Activated T-cell treated with anti-CD3 and anti-CD28 coated beads, Interleukin-2, amount 50 U/mL, for 4 hours (primary cell): ENCODE measurements around the gene MED12L. TPM values are rescaled to one million over a fixed set of nuclear protein-coding genes. Genes with fewer than 3 reads are reported as not detected.

Source experiments
- ATAC-seq, 2 donors: fragments of 200-7000 bp; cut with Tn5 transposase; one replicate each; pipeline ENCODE4 v1.10.0; 2021
- DNase-seq: peaks from one replicate; pipeline ENCODE4 v3.0.0-alpha.2; 2020
- H3K27me3 Mint-ChIP-seq: one replicate; pipeline ENCODE4 v1.8.0; 2021; ENCODE audit warnings: low read depth, mixed read lengths
- H3K36me3 Mint-ChIP-seq: one replicate; pipeline ENCODE4 v1.8.0; 2022; ENCODE audit warnings: mixed read lengths; ENCODE audit not compliant: insufficient read depth
- H3K4me1 Mint-ChIP-seq: one replicate; pipeline ENCODE4 v1.8.0; 2021; ENCODE audit warnings: low read depth, mixed read lengths
- H3K4me3 Mint-ChIP-seq: one replicate; pipeline ENCODE4 v1.8.0; 2021; ENCODE audit warnings: mild to moderate bottlenecking, moderate library complexity, mixed read lengths
- H3K9me3 Mint-ChIP-seq: one replicate; pipeline ENCODE4 v1.8.0; 2021; ENCODE audit warnings: mixed read lengths
- total RNA-seq, 3 donors: library from RNA; stranded (reverse); gene quantifications; one replicate each; pipeline ENCODE4 v1.2.1, GENCODE V29; 2021

MED12L gene
- total RNA-seq, 3 donors from 2014 or later = 1.1 to 3.3 (median 1.9) TPM

GRCh38 chr3:151082880-151083838, 2.3 kb upstream of the MED12L start:
- H3K4me1 Mint-ChIP-seq = peaks cover 9% of the 10 kb centered on the region
- ATAC-seq (no peak), DNase-seq (no peak)
- no peaks in the 10 kb centered on the region for H3K9me3 Mint-ChIP-seq
- no peak overlapping the region for H3K4me3 Mint-ChIP-seq
- no peaks in the 10 kb centered on the region for H3K36me3 Mint-ChIP-seq
- H3K27me3 Mint-ChIP-seq = peaks cover 56% of the 10 kb centered on the region

- DNase-seq (no peak), ATAC-seq (no peak)
- peak overlapping the region; percentile 67 for H3K4me3 Mint-ChIP-seq
- peaks cover 52% of the 10 kb centered on the region for H3K27me3 Mint-ChIP-seq
- no peaks in the 10 kb centered on the region for H3K36me3 Mint-ChIP-seq
- H3K4me1 Mint-ChIP-seq = peaks cover 9% of the 10 kb centered on the region
- H3K9me3 Mint-ChIP-seq = no peaks in the 10 kb centered on the region
Observed at GRCh38 chr3:151084893-151085226, 604 bp upstream of the MED12L start.

- peak; percentile 4 for DNase-seq
- no peaks in the 10 kb centered on the region for H3K9me3 Mint-ChIP-seq
- peak; percentile 20 to 39 for ATAC-seq
- peaks cover 9% of the 10 kb centered on the region for H3K4me1 Mint-ChIP-seq
- peaks cover 48% of the 10 kb centered on the region for H3K27me3 Mint-ChIP-seq
- H3K4me3 Mint-ChIP-seq = peak overlapping the region; percentile 84
- H3K36me3 Mint-ChIP-seq = no peaks in the 10 kb centered on the region
Observed at GRCh38 chr3:151085889-151086483, 522 bp downstream of the MED12L start.

- peak; percentile 85 to 86 for ATAC-seq
- DNase-seq = peak; percentile 60
Observed at GRCh38 chr3:151086484-151087456, 1.3 kb downstream of the MED12L start.

GRCh38 chr3:151087648-151088047, 2.2 kb downstream of the MED12L start:
- peak overlapping the region; percentile 76 for H3K4me3 Mint-ChIP-seq
- ATAC-seq = no peak
- peaks cover 9% of the 10 kb centered on the region for H3K4me1 Mint-ChIP-seq
- no peaks in the 10 kb centered on the region for H3K9me3 Mint-ChIP-seq
- H3K27me3 Mint-ChIP-seq = peaks cover 42% of the 10 kb centered on the region
- DNase-seq = no peak
- no peaks in the 10 kb centered on the region for H3K36me3 Mint-ChIP-seq

More at GRCh38 chr3:151086484-151087456, 1.3 kb downstream of the MED12L start:
- peak overlapping the region; percentile 84 for H3K4me3 Mint-ChIP-seq
- no peaks in the 10 kb centered on the region for H3K36me3 Mint-ChIP-seq
- H3K4me1 Mint-ChIP-seq = peaks cover 9% of the 10 kb centered on the region
- no peaks in the 10 kb centered on the region for H3K9me3 Mint-ChIP-seq
- H3K27me3 Mint-ChIP-seq = peaks cover 48% of the 10 kb centered on the region

GRCh38 chr3:151091685-151092345, 6.4 kb downstream of the MED12L start:
- DNase-seq (no peak), ATAC-seq (no peak)
- H3K4me3 Mint-ChIP-seq = no peak overlapping the region
- peaks cover 22% of the 10 kb centered on the region for H3K27me3 Mint-ChIP-seq
- H3K9me3 Mint-ChIP-seq = no peaks in the 10 kb centered on the region
- no peaks in the 10 kb centered on the region for H3K36me3 Mint-ChIP-seq
- peaks cover 3% of the 10 kb centered on the region for H3K4me1 Mint-ChIP-seq

GRCh38 chr3:151093148-151093547, 7.7 kb downstream of the MED12L start:
- no peaks in the 10 kb centered on the region for H3K9me3 Mint-ChIP-seq
- no peaks in the 10 kb centered on the region for H3K36me3 Mint-ChIP-seq
- ATAC-seq = no peak
- no peak for DNase-seq
- H3K4me1 Mint-ChIP-seq = no peaks in the 10 kb centered on the region
- no peak overlapping the region for H3K4me3 Mint-ChIP-seq
- peaks cover 19% of the 10 kb centered on the region for H3K27me3 Mint-ChIP-seq

GRCh38 chr3:151093905-151094304, 8.4 kb downstream of the MED12L start:
- DNase-seq = no peak
- Mint-ChIP-seq H3K9me3 (peaks cover 4% of the 10 kb centered on the region), H3K36me3 (no peaks in the 10 kb centered on the region), H3K4me3 (no peak overlapping the region), H3K4me1 (no peaks in the 10 kb centered on the region), H3K27me3 (peaks cover 20% of the 10 kb centered on the region)
- peak in 1 of 2 donors; percentile 21 for ATAC-seq

- ATAC-seq = no peak
- H3K4me3 Mint-ChIP-seq = no peak overlapping the region
- H3K4me1 Mint-ChIP-seq = no peaks in the 10 kb centered on the region
- H3K27me3 Mint-ChIP-seq = peaks cover 32% of the 10 kb centered on the region
- H3K36me3 Mint-ChIP-seq = no peaks in the 10 kb centered on the region
- DNase-seq = no peak
- H3K9me3 Mint-ChIP-seq = peaks cover 4% of the 10 kb centered on the region
Observed at GRCh38 chr3:151096716-151097115, 11.3 kb downstream of the MED12L start.

GRCh38 chr3:151100076-151100475, 14.6 kb downstream of the MED12L start:
- Mint-ChIP-seq H3K9me3 (peaks cover 4% of the 10 kb centered on the region), H3K27me3 (peaks cover 34% of the 10 kb centered on the region), H3K36me3 (no peaks in the 10 kb centered on the region), H3K4me1 (no peaks in the 10 kb centered on the region), H3K4me3 (no peak overlapping the region)
- ATAC-seq (no peak), DNase-seq (no peak)

- H3K27me3 Mint-ChIP-seq = peaks cover 30% of the 10 kb centered on the region
- H3K4me3 Mint-ChIP-seq = no peak overlapping the region
- H3K36me3 Mint-ChIP-seq = no peaks in the 10 kb centered on the region
- DNase-seq (no peak), ATAC-seq (no peak)
- no peaks in the 10 kb centered on the region for H3K4me1 Mint-ChIP-seq
- peaks cover 4% of the 10 kb centered on the region for H3K9me3 Mint-ChIP-seq
Observed at GRCh38 chr3:151101270-151101969, 16.0 kb downstream of the MED12L start.

- H3K36me3 Mint-ChIP-seq = no peaks in the 10 kb centered on the region
- ATAC-seq (no peak), DNase-seq (no peak)
- no peak overlapping the region for H3K4me3 Mint-ChIP-seq
- H3K27me3 Mint-ChIP-seq = peaks cover 9% of the 10 kb centered on the region
- H3K9me3 Mint-ChIP-seq = no peaks in the 10 kb centered on the region
- no peaks in the 10 kb centered on the region for H3K4me1 Mint-ChIP-seq
Observed at GRCh38 chr3:151106311-151106710, 20.8 kb downstream of the MED12L start.

GRCh38 chr3:151107177-151107576, 21.7 kb downstream of the MED12L start:
- Mint-ChIP-seq H3K36me3 (no peaks in the 10 kb centered on the region), H3K9me3 (no peaks in the 10 kb centered on the region), H3K27me3 (peaks cover 3% of the 10 kb centered on the region), H3K4me3 (no peak overlapping the region), H3K4me1 (no peaks in the 10 kb centered on the region)
- DNase-seq (no peak), ATAC-seq (no peak)
